Endothelial cell of umbilical vein (primary cell): ENCODE measurements around the gene FAM50A. TPM values are rescaled to one million over a fixed set of nuclear protein-coding genes. Genes with fewer than 3 reads are reported as not detected.

ENCODE experiments used
- BruUV-seq: library from RNA; stranded (reverse); fragments of 400-500 nt; replicated peaks from 2 replicates; lab custom pipeline; 2021; lab: Mats Ljungman, UMichigan
- CTCF ChIA-PET: fragments of 300-600, 350-600 bp; sonication (Branson Sonifier 250); formaldehyde crosslinking; loops from one replicate; lab custom pipeline; 2021; ENCODE audit warnings: antibody characterized with exemption, inconsistent platforms; lab: Charles Lee
- POLR2A ChIA-PET: fragments of 300-600, 350-600 bp; sonication (Branson Sonifier 250); formaldehyde crosslinking; loops from one replicate; lab custom pipeline; 2021; ENCODE audit warnings: antibody characterized with exemption, inconsistent platforms; lab: Charles Lee
- DNase-seq: peaks from one replicate; pipeline ENCODE4 v3.0.0-alpha.2; 2011; ENCODE audit warnings: low read depth, low spot score
- FAIRE-seq: peaks from 2 replicates; lab custom pipeline; 2011; peaks lifted over from hg19 to GRCh38; lab: Jason Lieb, UNC
- H2AFZ ChIP-seq: 2 replicates; pipeline ENCODE4 v1.6.0; 2012; ENCODE audit warnings: low read depth, low read length, control low read depth, inconsistent platforms
- H3K27ac ChIP-seq: 2 replicates; pipeline ENCODE4 v1.5.1; 2011; ENCODE audit warnings: low read depth, mild to moderate bottlenecking, control low read depth, low read length, moderate library complexity; ENCODE audit not compliant: insufficient read depth
- H3K27me3 ChIP-seq, 2 experiments: 2 replicates each; pipeline versions ENCODE4 v1.6.0 to v1.6.1; 2011; ENCODE audit warnings: low read length in 2 of 2, mixed read lengths in 1 of 2; ENCODE audit not compliant: control insufficient read depth in 2 of 2, insufficient read depth in 2 of 2
- H3K36me3 ChIP-seq, 2 experiments: 2 replicates in 1 of 2; 3 replicates in 1 of 2; pipeline ENCODE4 v1.5.1; 2011; ENCODE audit warnings: low read length in 2 of 2, mild to moderate bottlenecking in 1 of 2, moderate library complexity in 1 of 2; ENCODE audit not compliant: control insufficient read depth in 2 of 2, insufficient read depth in 2 of 2; ENCODE audit errors: extremely low read depth in 1 of 2
- H3K4me1 ChIP-seq: 3 replicates; pipeline ENCODE4 v1.5.1; 2011; ENCODE audit warnings: mild to moderate bottlenecking, low read length; ENCODE audit not compliant: control insufficient read depth, insufficient read depth; ENCODE audit errors: extremely low read depth
- H3K4me2 ChIP-seq: 2 replicates; pipeline ENCODE4 v1.6.1; 2011; ENCODE audit warnings: low read length, control low read depth, mixed read lengths; ENCODE audit not compliant: insufficient read depth
- H3K4me3 ChIP-seq, 3 experiments: fragments of 200-600 bp in 1 of 3; sonication (generic), shearing (Covaris generic) in 1 of 3; replicated peaks in 1 of 3; 2 replicates each; pipeline ENCODE4 v1.5.1; 2011 to 2016; ENCODE audit warnings: control low read depth in 3 of 3, low read length in 3 of 3, mild to moderate bottlenecking in 2 of 3, inconsistent platforms in 1 of 3, low read depth in 1 of 3, moderate library complexity in 1 of 3; ENCODE audit not compliant: insufficient read depth in 1 of 3
- H3K79me2 ChIP-seq: 2 replicates; pipeline ENCODE4 v1.6.0; 2012; ENCODE audit warnings: low read length, inconsistent platforms; ENCODE audit not compliant: control insufficient read depth, insufficient read depth
- H3K9ac ChIP-seq: replicated peaks from 2 replicates; pipeline ENCODE3; 2011; ENCODE audit warnings: low read length, control low read depth; ENCODE audit not compliant: insufficient read depth; ENCODE audit errors: extremely low read depth
- H3K9me1 ChIP-seq: replicated peaks from 3 replicates; pipeline ENCODE4 v1.6.0; 2011; ENCODE audit warnings: mild to moderate bottlenecking, low read length; ENCODE audit not compliant: control insufficient read depth, insufficient read depth; ENCODE audit errors: extremely low read depth
- H3K9me3 ChIP-seq: replicated peaks from 2 replicates; pipeline ENCODE4 v1.5.1; 2012; ENCODE audit warnings: low read length, inconsistent platforms; ENCODE audit not compliant: control insufficient read depth, insufficient read depth
- H4K20me1 ChIP-seq: replicated peaks from 2 replicates; pipeline ENCODE3; 2011; ENCODE audit warnings: mild to moderate bottlenecking, low read length; ENCODE audit not compliant: control insufficient read depth, insufficient read depth; ENCODE audit errors: extremely low read depth
- EZH2 ChIP-seq: IDR thresholded peaks from 2 replicates; pipeline ENCODE4 v1.6.1; 2012; ENCODE audit warnings: borderline replicate concordance, low read depth, mild to moderate bottlenecking, moderate library complexity, low read length, inconsistent platforms; ENCODE audit not compliant: severe bottlenecking
- FOS ChIP-seq: IDR thresholded peaks from 2 replicates; pipeline ENCODE4 v1.6.1; 2011; ENCODE audit warnings: mild to moderate bottlenecking, low read length, moderate library complexity, borderline replicate concordance; ENCODE audit not compliant: insufficient read depth
- GATA2 ChIP-seq: IDR thresholded peaks from 2 replicates; pipeline ENCODE4 v1.7.0; 2011; ENCODE audit warnings: low read depth, mild to moderate bottlenecking, moderate library complexity, mixed read lengths, low read length; ENCODE audit not compliant: insufficient read length, insufficient read depth
- JUN ChIP-seq: IDR thresholded peaks from 2 replicates; pipeline ENCODE4 v1.6.1; 2011; ENCODE audit warnings: borderline replicate concordance, low read depth; ENCODE audit not compliant: insufficient read length, insufficient read depth
- MYC ChIP-seq: IDR thresholded peaks from one replicate; pipeline ENCODE4 v1.6.1; 2011; ENCODE audit warnings: mild to moderate bottlenecking, low read depth, low read length
- POLR2A ChIP-seq: IDR thresholded peaks from 2 replicates; pipeline ENCODE4 v1.6.1; 2012; ENCODE audit warnings: low read depth, mild to moderate bottlenecking, control low read depth, low read length
- POLR2AphosphoS5 ChIP-seq: IDR thresholded peaks from 2 replicates; pipeline ENCODE4 v1.6.1; 2012; ENCODE audit warnings: low read depth, mild to moderate bottlenecking, control low read depth, low read length, moderate library complexity; ENCODE audit not compliant: insufficient read depth
- dilution Hi-C: fragments of 300-500 bp; cut with MboI; formaldehyde crosslinking; loops from one replicate; pipeline ENCODE4 v1.15.0; 2019; ENCODE audit warnings: low sequenced_read_pairs; ENCODE audit not compliant: extremely low pct_ligation_motif_present
- intact Hi-C: fragments of 100-400 bp; cut with micrococcal nuclease; formaldehyde crosslinking; loops from one replicate; pipeline ENCODE4 v1.10.0; 2022
- polyA plus RNA-seq, 4 experiments: library from polyadenylated mRNA; depleted of rRNA in 3 of 4; stranded (reverse) in 3 of 4; unstranded in 1 of 4; fragments of >200 nt; gene quantifications; 2 replicates each; pipeline versions ENCODE4 v1.2.1 to v1.2.3, GENCODE V29; 2011 to 2012; ENCODE audit warnings: missing spikeins in 1 of 4
- total RNA-seq: library from RNA; stranded (reverse); gene quantifications from 2 replicates; pipeline ENCODE4 v1.2.3, GENCODE V29; 2021
- TF ChIP-seq, protein P1 (sequence below), 2 donors: IDR thresholded peaks; 1 replicate in 1 of 2; 2 replicates in 1 of 2; pipeline ENCODE4 v1.5.1; 2011; ENCODE audit warnings: low read length in 2 of 2, mild to moderate bottlenecking in 2 of 2, moderate library complexity in 2 of 2, control low read depth in 1 of 2, inconsistent platforms in 1 of 2, low read depth in 1 of 2; ENCODE audit not compliant: insufficient read depth in 1 of 2; ENCODE audit errors: extremely low read depth in 1 of 2
- TF ChIP-seq, protein P2 (sequence below): IDR thresholded peaks from 2 replicates; pipeline ENCODE4 v1.6.1; 2011; ENCODE audit not compliant: insufficient read depth, insufficient read length

Gene FAM50A
- total and polyA plus RNA-seq, 2 donors (not counting 3 experiments of a cell fraction or from before 2014, with no cell fraction given): 75.9 to 123 TPM

DNA sequence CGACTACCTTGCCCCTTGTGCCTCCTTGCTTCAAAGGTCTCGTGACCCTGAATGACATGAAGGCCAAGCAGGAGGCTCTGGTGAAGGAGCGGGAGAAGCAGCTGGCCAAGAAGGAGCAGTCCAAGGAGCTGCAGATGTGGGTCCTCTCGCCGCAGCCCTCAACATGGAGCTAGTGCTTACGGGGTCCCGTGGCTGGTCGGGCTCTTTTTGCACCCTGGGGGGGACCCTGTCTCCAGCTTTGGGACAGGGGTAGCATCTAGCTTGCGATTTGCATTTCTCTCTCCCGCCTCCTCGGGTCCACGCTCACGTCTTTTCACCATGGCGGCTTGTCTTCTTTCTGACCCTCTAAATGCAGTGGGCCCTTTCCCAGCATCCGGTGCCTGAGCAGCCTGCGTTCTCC lies 1.8 kb downstream of the FAM50A start:
- CTCF ChIA-PET: no interaction called here
- no TSS peak for BruUV-seq

More for the DNA sequence above, 1.8 kb downstream of the FAM50A start:
- Histone ChIP-seq H3K36me3 (peaks cover under 1 to 46% of the 10 kb centered on the region in 2 experiments), H3K79me2 (peaks cover 29% of the 10 kb centered on the region), H4K20me1 (no peaks in the 10 kb centered on the region), H3K4me2 (no peak overlapping the region), H3K9me3 (no peaks in the 10 kb centered on the region), H3K9ac (no peak overlapping the region), H2AFZ (no peak overlapping the region), H3K27me3 (no peaks in the 10 kb centered on the region), H3K27ac (no peak overlapping the region), H3K4me3 (no peak overlapping the region), H3K9me1 (no peaks in the 10 kb centered on the region), H3K4me1 (peaks cover 8% of the 10 kb centered on the region)
- no peak for DNase-seq
- FAIRE-seq: no peak
- intact Hi-C loops (no loop called here), dilution Hi-C loops (no loop called here)
- POLR2A ChIA-PET: interaction anchor here (0.8 kb wide), 1 partner anchor 13 kb away, joined by 3 read pairs; no protein-coding TSS in a partner anchor
- TF ChIP-seq, protein P1, sequence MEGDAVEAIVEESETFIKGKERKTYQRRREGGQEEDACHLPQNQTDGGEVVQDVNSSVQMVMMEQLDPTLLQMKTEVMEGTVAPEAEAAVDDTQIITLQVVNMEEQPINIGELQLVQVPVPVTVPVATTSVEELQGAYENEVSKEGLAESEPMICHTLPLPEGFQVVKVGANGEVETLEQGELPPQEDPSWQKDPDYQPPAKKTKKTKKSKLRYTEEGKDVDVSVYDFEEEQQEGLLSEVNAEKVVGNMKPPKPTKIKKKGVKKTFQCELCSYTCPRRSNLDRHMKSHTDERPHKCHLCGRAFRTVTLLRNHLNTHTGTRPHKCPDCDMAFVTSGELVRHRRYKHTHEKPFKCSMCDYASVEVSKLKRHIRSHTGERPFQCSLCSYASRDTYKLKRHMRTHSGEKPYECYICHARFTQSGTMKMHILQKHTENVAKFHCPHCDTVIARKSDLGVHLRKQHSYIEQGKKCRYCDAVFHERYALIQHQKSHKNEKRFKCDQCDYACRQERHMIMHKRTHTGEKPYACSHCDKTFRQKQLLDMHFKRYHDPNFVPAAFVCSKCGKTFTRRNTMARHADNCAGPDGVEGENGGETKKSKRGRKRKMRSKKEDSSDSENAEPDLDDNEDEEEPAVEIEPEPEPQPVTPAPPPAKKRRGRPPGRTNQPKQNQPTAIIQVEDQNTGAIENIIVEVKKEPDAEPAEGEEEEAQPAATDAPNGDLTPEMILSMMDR (IDR thresholded peaks at IDR 0.05; ENCODE audit: extremely low read depth in 1 of 2, insufficient read depth in 1 of 2, low read depth in 1 of 2, low read length in 2 of 2): no peak
- TF ChIP-seq MYC: no peak
- TF ChIP-seq JUN: no peak
- TF ChIP-seq, protein P2, sequence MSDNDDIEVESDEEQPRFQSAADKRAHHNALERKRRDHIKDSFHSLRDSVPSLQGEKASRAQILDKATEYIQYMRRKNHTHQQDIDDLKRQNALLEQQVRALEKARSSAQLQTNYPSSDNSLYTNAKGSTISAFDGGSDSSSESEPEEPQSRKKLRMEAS: no peak
- no peak for TF ChIP-seq POLR2AphosphoS5
- no peak for TF ChIP-seq FOS
- no peak for TF ChIP-seq EZH2
- TF ChIP-seq GATA2: no peak
- no peak for TF ChIP-seq POLR2A
